WTC11 (cell line): Measurements from ENCODE around the gene B3GALT4. TPM values are rescaled to one million over a fixed set of nuclear protein-coding genes. Genes with fewer than 3 reads are reported as not detected.

Experiments
- ATAC-seq: fragments of 200-7000 bp; cut with Tn5 transposase; 2 replicates; pipeline ENCODE4 v1.10.0; 2021; ENCODE audit warnings: mild to moderate bottlenecking, moderate library complexity
- CTCF ChIA-PET: fragments of 300-600 bp; sonication (Branson Sonifier 250); formaldehyde crosslinking; loops from one replicate; lab custom pipeline; 2021; ENCODE audit warnings: antibody characterized with exemption; lab: Charles Lee
- POLR2A ChIA-PET: fragments of 350-600 bp; sonication (Branson Sonifier 250); formaldehyde crosslinking; loops from one replicate; lab custom pipeline; 2021; ENCODE audit warnings: antibody characterized with exemption; lab: Charles Lee
- DNase-seq: peaks from one replicate; pipeline ENCODE4 v3.0.0; 2021; ENCODE audit warnings: low spot score
- H3K27ac Mint-ChIP-seq: 2 replicates; pipeline ENCODE4 v1.8.0; 2021; ENCODE audit warnings: mixed read lengths
- H3K27me3 Mint-ChIP-seq: 2 replicates; pipeline ENCODE4 v1.8.0; 2021; ENCODE audit warnings: low read depth, mild to moderate bottlenecking, moderate library complexity, mixed read lengths
- H3K36me3 Mint-ChIP-seq: 2 replicates; pipeline ENCODE4 v1.8.0; 2021; ENCODE audit warnings: mixed read lengths
- H3K4me1 Mint-ChIP-seq: 2 replicates; pipeline ENCODE4 v1.8.0; 2022; ENCODE audit warnings: mixed read lengths
- H3K4me3 Mint-ChIP-seq: 2 replicates; pipeline ENCODE4 v1.8.0; 2021; ENCODE audit warnings: mild to moderate bottlenecking, moderate library complexity, mixed read lengths
- H3K9me3 Mint-ChIP-seq: 2 replicates; pipeline ENCODE4 v1.8.0; 2021; ENCODE audit warnings: mixed read lengths
- CTCF ChIP-seq: fragments of 200-600 bp; IDR thresholded peaks from 2 replicates; pipeline ENCODE4 v1.8.0; 2022; ENCODE audit warnings: antibody characterized with exemption
- E2F5 ChIP-seq: sonication (generic); formaldehyde crosslinking; IDR thresholded peaks from 2 replicates; pipeline ENCODE4 v1.8.1; 2022; ENCODE audit warnings: mild to moderate bottlenecking, moderate library complexity, missing genetic modification reagents
- FOXJ3 ChIP-seq: sonication (generic); formaldehyde crosslinking; IDR thresholded peaks from 2 replicates; pipeline ENCODE4 v1.9.0; 2021; ENCODE audit warnings: missing genetic modification reagents, mild to moderate bottlenecking, borderline replicate concordance
- JAZF1 ChIP-seq: fragments of 250-450 bp; sonication (Bioruptor Pico); IDR thresholded peaks from 2 replicates; pipeline ENCODE4 v1.9.0; 2021; ENCODE audit warnings: moderate library complexity, mild to moderate bottlenecking, inconsistent platforms
- MXD4 ChIP-seq: fragments of 250-450 bp; sonication (Bioruptor Pico); IDR thresholded peaks from 2 replicates; pipeline ENCODE4 v1.8.0; 2021; ENCODE audit warnings: mild to moderate bottlenecking, moderate library complexity, borderline replicate concordance
- PRDM15 ChIP-seq: sonication (generic); formaldehyde crosslinking; IDR thresholded peaks from 2 replicates; pipeline ENCODE4 v1.8.0; 2022; ENCODE audit warnings: missing genetic modification reagents
- RORB ChIP-seq: fragments of 250-450 bp; sonication (Bioruptor Pico); IDR thresholded peaks from 2 replicates; pipeline ENCODE4 v1.9.0; 2021; ENCODE audit warnings: mild to moderate bottlenecking
- STAT6 ChIP-seq: sonication (generic); formaldehyde crosslinking; conservative IDR thresholded peaks from 2 replicates; pipeline ENCODE4 v1.8.1; 2023; ENCODE audit warnings: mild to moderate bottlenecking, low read depth, missing genetic modification reagents, moderate library complexity
- ZBTB43 ChIP-seq: sonication (generic); formaldehyde crosslinking; IDR thresholded peaks from 2 replicates; pipeline ENCODE4 v1.8.1; 2023; ENCODE audit warnings: mild to moderate bottlenecking, missing genetic modification reagents
- ZNF219 ChIP-seq: sonication (generic); formaldehyde crosslinking; IDR thresholded peaks from 2 replicates; pipeline ENCODE4 v1.8.0; 2023; ENCODE audit warnings: missing genetic modification reagents, mild to moderate bottlenecking, borderline replicate concordance
- ZNF232 ChIP-seq: sonication (generic); formaldehyde crosslinking; IDR thresholded peaks from 2 replicates; pipeline ENCODE4 v1.8.0; 2022; ENCODE audit warnings: mild to moderate bottlenecking, missing genetic modification reagents
- ZNF532 ChIP-seq: fragments of 250-450 bp; sonication (Bioruptor Pico); IDR thresholded peaks from 2 replicates; pipeline ENCODE4 v1.9.0; 2021; ENCODE audit warnings: mild to moderate bottlenecking, borderline replicate concordance
- ZNF671 ChIP-seq: fragments of 250-450 bp; sonication (Bioruptor Pico); IDR thresholded peaks from 2 replicates; pipeline ENCODE4 v1.8.0; 2021; ENCODE audit warnings: mild to moderate bottlenecking
- total RNA-seq: library from RNA; stranded (reverse); gene quantifications from 3 replicates; pipeline ENCODE4 v1.2.3, GENCODE V29; 2021

The B3GALT4 gene
- total RNA-seq, 1 experiment from 2014 or later = 4.1 TPM

- Mint-ChIP-seq H3K9me3 (no peaks in the 10 kb centered on the region), H3K27ac (no peak overlapping the region), H3K4me1 (peaks cover 8% of the 10 kb centered on the region), H3K4me3 (no peak overlapping the region), H3K36me3 (peaks cover 6% of the 10 kb centered on the region; the same call in 1 of the 2 replicates), H3K27me3 (no peaks in the 10 kb centered on the region)
- no peak for ATAC-seq
- no peak for TF ChIP-seq CTCF
- no peak for TF ChIP-seq JAZF1
- no peak for TF ChIP-seq ZNF232 (CRISPR knock-in tag)
- TF ChIP-seq ZNF219 (CRISPR knock-in tag) = no peak
- TF ChIP-seq ZNF671 (CRISPR knock-in tag) = no peak
- no peak for TF ChIP-seq STAT6 (CRISPR knock-in tag)
- no peak for TF ChIP-seq PRDM15
- TF ChIP-seq E2F5 (CRISPR knock-in tag) = no peak
- TF ChIP-seq FOXJ3 = no peak
- TF ChIP-seq ZBTB43 (CRISPR knock-in tag) = no peak
- TF ChIP-seq ZNF532 = no peak
- no peak for TF ChIP-seq MXD4 (CRISPR knock-in tag)
- no peak for TF ChIP-seq RORB (CRISPR knock-in tag)
- no peak for DNase-seq
- ChIA-PET POLR2A (no interaction called here), CTCF (interaction anchor here (0.8 kb wide), 1 partner anchor 327 kb away, joined by 3 read pairs; no protein-coding TSS in a partner anchor)
These were observed 28.1 kb downstream of the B3GALT4 start for GRCh38 chr6:33305052-33305451.
